CD4-positive, alpha-beta T cell treated with Interleukin-4 for 4 hours (primary cell): ENCODE measurements around the gene ONECUT1.
A peak's percentile ranks its signal among the peaks of the same experiment; 100 is the strongest.

Experiments
- DNase-seq: peaks from one replicate; pipeline ENCODE4 v3.0.0-alpha.2; 2020

ONECUT1 gene

GRCh38 chr15:52780172-52780980, 9.8 kb downstream of the ONECUT1 start:
- peak; percentile 66 for DNase-seq

- no peak for DNase-seq
Observed at GRCh38 chr15:52778457-52778856, 11.7 kb downstream of the ONECUT1 start.

GRCh38 chr15:52772766-52773165, 17.4 kb downstream of the ONECUT1 start:
- DNase-seq: no peak

GRCh38 chr15:52765785-52766184, 24.4 kb downstream of the ONECUT1 start:
- no peak for DNase-seq

- no peak for DNase-seq
Observed at GRCh38 chr15:52764731-52765130, 25.4 kb downstream of the ONECUT1 start.

GRCh38 chr15:52762621-52763020, 27.5 kb downstream of the ONECUT1 start:
- DNase-seq: no peak

GRCh38 chr15:52760562-52760961, 29.6 kb downstream of the ONECUT1 start:
- DNase-seq: no peak

- DNase-seq: no peak
Observed at GRCh38 chr15:52759969-52760368, 30.2 kb downstream of the ONECUT1 start.

- no peak for DNase-seq
Observed at GRCh38 chr15:52757496-52757895, 32.6 kb downstream of the ONECUT1 start.

- no peak for DNase-seq
Observed at GRCh38 chr15:52751522-52751921, 38.6 kb downstream of the ONECUT1 start.

- DNase-seq: no peak
Observed at GRCh38 chr15:52749258-52749657, 40.9 kb downstream of the ONECUT1 start.

GRCh38 chr15:52746162-52746757, 43.9 kb downstream of the ONECUT1 start:
- DNase-seq: no peak

- no peak for DNase-seq
Observed at GRCh38 chr15:52745326-52746161, 44.6 kb downstream of the ONECUT1 start.

- DNase-seq: no peak
Observed at GRCh38 chr15:52738311-52738710, 51.8 kb downstream of the ONECUT1 start.

GRCh38 chr15:52737720-52738119, 52.4 kb downstream of the ONECUT1 start:
- no peak for DNase-seq

GRCh38 chr15:52735231-52736089, 54.7 kb downstream of the ONECUT1 start:
- DNase-seq: peak; percentile 78

GRCh38 chr15:52734329-52734728, 55.8 kb downstream of the ONECUT1 start:
- DNase-seq: no peak

- DNase-seq: no peak
Observed at GRCh38 chr15:52733696-52734255, 56.4 kb downstream of the ONECUT1 start.

GRCh38 chr15:52733088-52733487, 57.0 kb downstream of the ONECUT1 start:
- DNase-seq: no peak

- DNase-seq: no peak
Observed at GRCh38 chr15:52732551-52732950, 57.6 kb downstream of the ONECUT1 start.

GRCh38 chr15:52731732-52732470, 58.2 kb downstream of the ONECUT1 start:
- no peak for DNase-seq

GRCh38 chr15:52731004-52731403, 59.1 kb downstream of the ONECUT1 start:
- no peak for DNase-seq
